H9 (cell line): Measurements from ENCODE around the gene CLUH. TPM values are rescaled to one million over a fixed set of nuclear protein-coding genes. Genes with fewer than 3 reads are reported as not detected.

Experiments used
- DNase-seq: peaks from one replicate; pipeline ENCODE4 v3.0.0-alpha.2; 2017
- H2AFZ ChIP-seq: one replicate; pipeline ENCODE4 v1.6.1; 2013; ENCODE audit warnings: mild to moderate bottlenecking, low read length, control low read depth, moderate library complexity
- H2AK5ac ChIP-seq: 2 replicates; pipeline ENCODE4 v1.6.1; 2013; ENCODE audit warnings: low read length, control low read depth, mixed read lengths; ENCODE audit not compliant: insufficient read length
- H2BK120ac ChIP-seq: one replicate; pipeline ENCODE4 v1.6.1; 2013; ENCODE audit warnings: low read depth, mild to moderate bottlenecking, low read length, control low read depth, inconsistent platforms; ENCODE audit not compliant: poor library complexity, severe bottlenecking
- H2BK12ac ChIP-seq: 2 replicates; pipeline ENCODE4 v1.6.1; 2013; ENCODE audit warnings: low read length, control low read depth, mixed read lengths, low read depth; ENCODE audit not compliant: insufficient read length
- H2BK15ac ChIP-seq: 2 replicates; pipeline ENCODE4 v1.6.1; 2013; ENCODE audit warnings: low read depth, low read length, control low read depth
- H2BK20ac ChIP-seq: one replicate; pipeline ENCODE4 v1.6.1; 2013; ENCODE audit warnings: low read depth, mild to moderate bottlenecking, low read length, control low read depth, inconsistent platforms; ENCODE audit not compliant: poor library complexity, severe bottlenecking
- H2BK5ac ChIP-seq: 2 replicates; pipeline ENCODE4 v1.6.1; 2013; ENCODE audit warnings: low read length, control low read depth, mixed read lengths; ENCODE audit not compliant: insufficient read length
- H3K14ac ChIP-seq: 2 replicates; pipeline ENCODE4 v1.6.1; 2013; ENCODE audit warnings: low read length, control low read depth; ENCODE audit not compliant: insufficient read depth
- H3K18ac ChIP-seq: 2 replicates; pipeline ENCODE4 v1.6.1; 2013; ENCODE audit warnings: low read depth, mild to moderate bottlenecking, mixed read lengths, low read length, control low read depth; ENCODE audit not compliant: insufficient read length
- H3K23ac ChIP-seq: 2 replicates; pipeline ENCODE4 v1.6.1; 2013; ENCODE audit warnings: low read length, control low read depth, mixed read lengths, low read depth; ENCODE audit not compliant: insufficient read length
- H3K23me2 ChIP-seq: 2 replicates; pipeline ENCODE4 v1.6.1; 2013; ENCODE audit warnings: low read depth, mild to moderate bottlenecking, mixed read lengths, low read length, control low read depth; ENCODE audit not compliant: insufficient read length, poor library complexity, severe bottlenecking
- H3K27ac ChIP-seq: 2 replicates; pipeline ENCODE4 v1.5.1; 2013; ENCODE audit warnings: low read length, control low read depth, mixed read lengths, low read depth; ENCODE audit not compliant: insufficient read length
- H3K27me3 ChIP-seq: 2 replicates; pipeline ENCODE4 v1.6.1; 2013; ENCODE audit warnings: low read length, control low read depth, inconsistent platforms; ENCODE audit not compliant: insufficient read depth
- H3K4ac ChIP-seq: 2 replicates; pipeline ENCODE4 v1.6.1; 2013; ENCODE audit warnings: low read depth, mild to moderate bottlenecking, control low read depth, inconsistent platforms, low read length, moderate library complexity
- H3K4me1 ChIP-seq: 2 replicates; pipeline ENCODE4 v1.6.1; 2013; ENCODE audit warnings: low read length, control low read depth, inconsistent platforms; ENCODE audit not compliant: insufficient read depth
- H3K4me2 ChIP-seq: 2 replicates; pipeline ENCODE4 v1.6.1; 2013; ENCODE audit warnings: low read length, control low read depth, mixed read lengths; ENCODE audit not compliant: insufficient read length, insufficient read depth
- H3K56ac ChIP-seq: 2 replicates; pipeline ENCODE4 v1.6.1; 2013; ENCODE audit warnings: low read depth, mild to moderate bottlenecking, mixed read lengths, low read length, control low read depth; ENCODE audit not compliant: insufficient read length
- H3K79me1 ChIP-seq: 2 replicates; pipeline ENCODE4 v1.6.1; 2013; ENCODE audit warnings: low read depth, mild to moderate bottlenecking, moderate library complexity, low read length, control low read depth, inconsistent platforms; ENCODE audit not compliant: insufficient read depth, poor library complexity, severe bottlenecking
- H3K79me2 ChIP-seq: 2 replicates; pipeline ENCODE4 v1.6.1; 2013; ENCODE audit warnings: low read length, control low read depth, inconsistent platforms; ENCODE audit not compliant: insufficient read depth
- H3K9ac ChIP-seq: 2 replicates; pipeline ENCODE4 v1.6.1; 2013; ENCODE audit warnings: low read length, control low read depth, mixed read lengths; ENCODE audit not compliant: insufficient read length; ENCODE audit errors: extremely low read depth
- H3K9me3 ChIP-seq: one replicate; pipeline ENCODE4 v1.6.1; 2013; ENCODE audit warnings: low read depth, low read length, inconsistent platforms; ENCODE audit not compliant: control insufficient read depth
- H3T11ph ChIP-seq: one replicate; pipeline ENCODE4 v1.6.1; 2013; ENCODE audit warnings: mild to moderate bottlenecking, low read length, control low read depth, inconsistent platforms
- H4K20me1 ChIP-seq: one replicate; pipeline ENCODE4 v1.6.1; 2013; ENCODE audit not compliant: control insufficient read depth, insufficient read length, insufficient read depth
- H4K5ac ChIP-seq: 2 replicates; pipeline ENCODE4 v1.6.1; 2013; ENCODE audit warnings: low read depth, mild to moderate bottlenecking, mixed read lengths, low read length, control low read depth; ENCODE audit not compliant: insufficient read length
- H4K8ac ChIP-seq: replicated peaks from 2 replicates; pipeline ENCODE4 v1.6.1; 2013; ENCODE audit warnings: low read length, control low read depth, mixed read lengths, low read depth; ENCODE audit not compliant: insufficient read length
- H4K91ac ChIP-seq: 2 replicates; pipeline ENCODE4 v1.6.1; 2013; ENCODE audit warnings: low read depth, mild to moderate bottlenecking, moderate library complexity, mixed read lengths, low read length, control low read depth; ENCODE audit not compliant: insufficient read length
- H3K27ac Mint-ChIP-seq, 3 experiments: 2 replicates in 2 of 3; 3 replicates in 1 of 3; pipeline ENCODE4 v1.8.0; 2020 to 2021; ENCODE audit warnings: mixed read lengths in 3 of 3, mild to moderate bottlenecking in 1 of 3, moderate library complexity in 1 of 3
- H3K27me3 Mint-ChIP-seq: 2 replicates; pipeline ENCODE4 v1.8.0; 2021; ENCODE audit warnings: low read depth, mild to moderate bottlenecking, moderate library complexity, mixed read lengths
- H3K36me3 Mint-ChIP-seq, 3 experiments: 2 replicates in 2 of 3; 3 replicates in 1 of 3; pipeline ENCODE4 v1.8.0; 2020 to 2021; ENCODE audit warnings: low read depth in 3 of 3, mixed read lengths in 3 of 3; ENCODE audit not compliant: insufficient read depth in 1 of 3
- H3K4me1 Mint-ChIP-seq, 2 experiments: 2 replicates each; pipeline ENCODE4 v1.8.0; 2020; ENCODE audit warnings: mixed read lengths in 2 of 2
- H3K4me3 Mint-ChIP-seq, 2 experiments: 2 replicates in 1 of 2; 3 replicates in 1 of 2; pipeline ENCODE4 v1.8.0; 2020 to 2021; ENCODE audit warnings: mild to moderate bottlenecking in 2 of 2, mixed read lengths in 2 of 2, moderate library complexity in 1 of 2
- H3K9me3 Mint-ChIP-seq, 2 experiments: 2 replicates in 1 of 2; 3 replicates in 1 of 2; pipeline ENCODE4 v1.8.0; 2020; ENCODE audit warnings: mild to moderate bottlenecking in 2 of 2, mixed read lengths in 2 of 2, moderate library complexity in 1 of 2
- CTCF ChIP-seq: fragments of 200-600 bp; sonication (generic); conservative IDR thresholded peaks from 3 replicates; pipeline ENCODE4 v1.8.0; 2021; ENCODE audit warnings: antibody characterized with exemption, mild to moderate bottlenecking
- WGBS: extraction: QIAGEN DNeasy Blood & Tissue Kit; methylation state at CpG from one replicate; pipeline ENCODE4 v1.1.7; 2013; ENCODE audit warnings: missing lambda C conversion rate, low lambda C conversion rate, mixed read lengths; ENCODE audit not compliant: insufficient read length; ENCODE audit errors: extremely low coverage; 5-methylcytosine and 5-hydroxymethylcytosine counted together
- total RNA-seq: library from RNA; stranded (reverse); gene quantifications from 2 replicates; pipeline ENCODE4 v1.2.1, GENCODE V29; 2021

The CLUH gene
- total RNA-seq, 1 experiment from 2014 or later = 91.3 TPM

- Histone ChIP-seq H3T11ph (no peak overlapping the region), H4K20me1 (no peaks in the 10 kb centered on the region), H3K27me3 (no peaks in the 10 kb centered on the region), H3K56ac (no peak overlapping the region), H4K8ac (no peak overlapping the region), H3K14ac (peak overlapping the region; percentile 60; the same call in 1 of the 2 replicates), H2BK5ac (no peak overlapping the region), H3K4ac (no peak overlapping the region), H3K23ac (no peak overlapping the region), H2AK5ac (no peak overlapping the region), H3K79me1 (no peaks in the 10 kb centered on the region), H3K27ac (no peak overlapping the region), H3K23me2 (no peaks in the 10 kb centered on the region), H2BK12ac (no peak overlapping the region), H3K4me1 (peaks cover 4% of the 10 kb centered on the region; the same call in 1 of the 2 replicates), H2AFZ (no peak overlapping the region), H3K4me2 (no peak overlapping the region), H4K91ac (no peak overlapping the region), H3K9me3 (no peaks in the 10 kb centered on the region), H2BK15ac (no peak overlapping the region), H3K9ac (no peak overlapping the region), H3K18ac (no peak overlapping the region), H3K79me2 (peaks cover 10% of the 10 kb centered on the region; the same call in 1 of the 2 replicates), H4K5ac (no peak overlapping the region), H2BK120ac (no peak overlapping the region), H2BK20ac (no peak overlapping the region)
- peak overlapping the region in 2 of 3 experiments; percentile 69 to 91; a peak in 5 of 7 replicates for H3K27ac Mint-ChIP-seq
- no CpG with 5 or more reads among the region's 7 CpGs for WGBS
- H3K4me3 Mint-ChIP-seq = peak overlapping the region in 1 of 2 experiments; percentile 3; a peak in 1 of 5 replicates
- DNase-seq = no peak
- TF ChIP-seq CTCF = no peak
- peaks cover 3 to 33% (median 15%) of the 10 kb centered on the region in 3 experiments; a peak in 6 of 7 replicates for H3K36me3 Mint-ChIP-seq
- H3K4me1 Mint-ChIP-seq = peaks cover 33 to 45% of the 10 kb centered on the region in 2 experiments
- H3K9me3 Mint-ChIP-seq = no peaks in the 10 kb centered on the region; a peak in 1 of 5 replicates
- peaks cover 3% of the 10 kb centered on the region; the same call in 1 of the 2 replicates for H3K27me3 Mint-ChIP-seq
These were observed 6.3 kb downstream of the CLUH start for GRCh38 chr17:2705263-2705662.
